ENCODE measurements around the gene OR4E2.

GRCh38 chr14:21714318-21714929 is 60.8 kb downstream of the OR4E2 start:
- TF ChIP-seq POLR2AphosphoS5 (IDR thresholded peaks at IDR 0.05; ENCODE audit: borderline replicate concordance, low read depth, low read length) (no peak), FOXP2 (optimal IDR thresholded peaks at IDR 0.05; ENCODE audit: control extremely low read depth, extremely low read length, insufficient read depth) (no peak)

Measured in SK-N-MC (cell line).